Kidney (tissue), 22 donors: ENCODE data around the gene PHF19. TPM values are rescaled to one million over a fixed set of nuclear protein-coding genes. Genes with fewer than 3 reads are reported as not detected.

Source experiments
- DNase-seq, 5 donors: peaks; one replicate each; pipeline ENCODE4 v3.0.0-alpha.2; 2013 to 2020
- FAIRE-seq: peaks from 2 replicates; lab custom pipeline; 2012; peaks lifted over from hg19 to GRCh38; lab: Jason Lieb, UNC
- H3K27ac ChIP-seq, 2 donors: one replicate each; pipeline ENCODE4 v1.7.0; 2013; ENCODE audit warnings: low read depth in 2 of 2, low read length in 2 of 2, inconsistent platforms in 1 of 2
- H3K27me3 ChIP-seq: one replicate; pipeline ENCODE4 v1.7.1; 2013; ENCODE audit warnings: low read length, inconsistent platforms; ENCODE audit not compliant: control insufficient read depth, insufficient read depth
- H3K36me3 ChIP-seq, 3 donors: one replicate each; pipeline versions ENCODE4 v1.7.0 to v1.7.1; 2013; ENCODE audit warnings: low read length in 3 of 3, control low read depth in 1 of 3, inconsistent platforms in 1 of 3; ENCODE audit not compliant: insufficient read depth in 3 of 3, control insufficient read depth in 2 of 3
- H3K4me1 ChIP-seq, 3 donors: one replicate each; pipeline versions ENCODE4 v1.7.0 to v1.7.1; 2013; ENCODE audit warnings: low read length in 3 of 3, inconsistent platforms in 1 of 3, low read depth in 1 of 3; ENCODE audit not compliant: control insufficient read depth in 2 of 3, insufficient read depth in 2 of 3
- H3K4me3 ChIP-seq, 3 donors: one replicate each; pipeline versions ENCODE4 v1.7.0 to v1.8.1; 2013; ENCODE audit warnings: low read length in 3 of 3, control low read depth in 1 of 3, inconsistent platforms in 1 of 3
- H3K9ac ChIP-seq, 3 donors: one replicate each; pipeline versions ENCODE4 v1.7.0 to v1.7.1; 2013; ENCODE audit warnings: low read length in 3 of 3, control low read depth in 1 of 3, inconsistent platforms in 1 of 3
- H3K9me3 ChIP-seq, 3 donors: one replicate each; pipeline versions ENCODE4 v1.7.0 to v1.7.1; 2013; ENCODE audit warnings: low read length in 3 of 3, control low read depth in 1 of 3, inconsistent platforms in 1 of 3; ENCODE audit not compliant: control insufficient read depth in 2 of 3, insufficient read depth in 1 of 3
- intact Hi-C: fragments of 100-400 bp; cut with DNase I; formaldehyde crosslinking; loops from one replicate; pipeline ENCODE4 v1.11.1; 2022
- long read RNA-seq, 10 donors: library from polyadenylated mRNA in 1 of 10; unstranded in 1 of 10; transcript quantifications; one replicate each; pipeline ENCODE4 v2.0.0 and lab custom pipeline, GENCODE V29; 2021 to 2026
- polyA plus RNA-seq: library from polyadenylated mRNA; stranded (reverse); fragments of 350-450 nt; fragmentation: Illumina TruSeq; extraction: RNeasy Lipid Tissue Mini Kit (QIAGEN cat#74804); gene quantifications from one replicate; pipeline ENCODE4 v1.2.3, GENCODE V29; 2014; ENCODE audit warnings: low read depth, low replicate concordance; ENCODE audit not compliant: insufficient read depth
- total RNA-seq: library from RNA; stranded (reverse); fragmentation: NEBNext Ultra II Directional; extraction: Animal tissue kit (Norgen Biotek cat#: 25700); gene quantifications from one replicate; pipeline ENCODE4 v1.2.1, GENCODE V29; 2021
- TF ChIP-seq, protein P1 (sequence below): IDR thresholded peaks from 3 replicates; pipeline ENCODE4 v1.5.1; 2012; ENCODE audit warnings: mild to moderate bottlenecking, moderate library complexity, borderline replicate concordance; ENCODE audit not compliant: insufficient read depth; ENCODE audit errors: extremely low read depth
- donor health status: control.
- donor health status: control.
- donor health status: control.
- donor health status: control.
- donor health status: control.
- donor health status: DM: yes; HTN: yes; CAD: no.
- donor health status: Normal renal cell carcinoma (clear cell type).

PHF19 gene
- total RNA-seq: 17.4 TPM
- 6.9 TPM for polyA plus RNA-seq
- long read RNA-seq, donor 1, full-length matches to known transcripts: 6 of 6 reads
- long read RNA-seq, donor 1, partial matches to known transcripts: 0 of 6 reads
- long read RNA-seq, donor 1, other reads (novel, unspliced or antisense): 0 of 6 reads
- long read RNA-seq, donor 2, partial matches to known transcripts: 0 of 4 reads
- long read RNA-seq, donor 2, other reads (novel, unspliced or antisense): 0 of 4 reads
- long read RNA-seq, donor 3, partial matches to known transcripts: 0 of 2 reads
- long read RNA-seq, donor 3, other reads (novel, unspliced or antisense): 0 of 2 reads
- long read RNA-seq, donor 4, partial matches to known transcripts: 0 of 4 reads
- long read RNA-seq, donor 4, other reads (novel, unspliced or antisense): 0 of 4 reads
- long read RNA-seq, donor 5, partial matches to known transcripts: 0 of 1 reads
- long read RNA-seq, donor 5, other reads (novel, unspliced or antisense): 0 of 1 reads
- long read RNA-seq, donor 6, partial matches to known transcripts: 0 of 2 reads
- long read RNA-seq, donor 6, other reads (novel, unspliced or antisense): 0 of 2 reads
- long read RNA-seq, donor 7, partial matches to known transcripts: 2 of 10 reads
- long read RNA-seq, donor 7, other reads (novel, unspliced or antisense): 5 of 10 reads
- long read RNA-seq, donor 8, partial matches to known transcripts: 0 of 3 reads
- long read RNA-seq, donor 8, other reads (novel, unspliced or antisense): 0 of 3 reads
- long read RNA-seq, donor 9, partial matches to known transcripts: 0 of 2 reads
- long read RNA-seq, donor 9, other reads (novel, unspliced or antisense): 0 of 2 reads
- long read RNA-seq, donor 10, partial matches to known transcripts: 0 of 5 reads
- long read RNA-seq, donor 10, other reads (novel, unspliced or antisense): 0 of 5 reads

DNA sequence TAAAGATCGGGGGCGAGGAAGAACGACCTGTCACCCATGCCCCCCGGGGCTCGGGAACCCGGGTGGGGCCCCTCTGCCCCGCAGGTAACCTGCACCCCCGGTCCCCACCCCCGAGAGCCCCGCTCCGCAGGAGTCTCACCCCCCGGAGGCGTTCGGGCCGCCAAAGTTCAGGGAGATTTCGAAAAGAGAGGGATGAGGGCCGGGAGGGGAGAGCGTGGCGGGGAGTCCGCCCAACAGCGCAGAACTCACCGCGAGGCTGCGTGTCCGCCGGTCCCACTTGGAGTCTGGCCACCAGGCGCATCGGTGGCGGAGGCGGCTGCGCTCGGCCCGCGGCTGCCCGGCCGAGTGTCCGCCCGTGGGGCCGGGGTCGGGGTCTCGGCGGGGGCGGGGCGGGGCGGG is at the start of gene PHF19:
Gene PHF19, minus strand, starts transcription at position 347 of the 399 bp plus-strand sequence. CDS start 2,447 bp downstream, outside the sequence.
- H3K4me3 ChIP-seq: peak within 1 kb of the TSS; percentile 66 to 81 (median 71)
- H3K9ac ChIP-seq: peak within 1 kb of the TSS in 2 of 3 donors; percentile 40 to 82
- peak within 1 kb of the TSS; percentile 67 to 78 for H3K27ac ChIP-seq
- intact Hi-C loops: no loop called here
- no peaks in the 10 kb centered on the region for H3K27me3 ChIP-seq
- TF ChIP-seq, protein P1, sequence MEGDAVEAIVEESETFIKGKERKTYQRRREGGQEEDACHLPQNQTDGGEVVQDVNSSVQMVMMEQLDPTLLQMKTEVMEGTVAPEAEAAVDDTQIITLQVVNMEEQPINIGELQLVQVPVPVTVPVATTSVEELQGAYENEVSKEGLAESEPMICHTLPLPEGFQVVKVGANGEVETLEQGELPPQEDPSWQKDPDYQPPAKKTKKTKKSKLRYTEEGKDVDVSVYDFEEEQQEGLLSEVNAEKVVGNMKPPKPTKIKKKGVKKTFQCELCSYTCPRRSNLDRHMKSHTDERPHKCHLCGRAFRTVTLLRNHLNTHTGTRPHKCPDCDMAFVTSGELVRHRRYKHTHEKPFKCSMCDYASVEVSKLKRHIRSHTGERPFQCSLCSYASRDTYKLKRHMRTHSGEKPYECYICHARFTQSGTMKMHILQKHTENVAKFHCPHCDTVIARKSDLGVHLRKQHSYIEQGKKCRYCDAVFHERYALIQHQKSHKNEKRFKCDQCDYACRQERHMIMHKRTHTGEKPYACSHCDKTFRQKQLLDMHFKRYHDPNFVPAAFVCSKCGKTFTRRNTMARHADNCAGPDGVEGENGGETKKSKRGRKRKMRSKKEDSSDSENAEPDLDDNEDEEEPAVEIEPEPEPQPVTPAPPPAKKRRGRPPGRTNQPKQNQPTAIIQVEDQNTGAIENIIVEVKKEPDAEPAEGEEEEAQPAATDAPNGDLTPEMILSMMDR: peak; percentile 1
- H3K36me3 ChIP-seq: no peaks in the 10 kb centered on the region
- peak in 1 of 5 donors; percentile 85 for DNase-seq
- H3K4me1 ChIP-seq: peaks cover 0 to 4% (median 0%) of the 10 kb centered on the region in 3 donors
- H3K9me3 ChIP-seq: no peaks in the 10 kb centered on the region
- no peak for FAIRE-seq

DNA sequence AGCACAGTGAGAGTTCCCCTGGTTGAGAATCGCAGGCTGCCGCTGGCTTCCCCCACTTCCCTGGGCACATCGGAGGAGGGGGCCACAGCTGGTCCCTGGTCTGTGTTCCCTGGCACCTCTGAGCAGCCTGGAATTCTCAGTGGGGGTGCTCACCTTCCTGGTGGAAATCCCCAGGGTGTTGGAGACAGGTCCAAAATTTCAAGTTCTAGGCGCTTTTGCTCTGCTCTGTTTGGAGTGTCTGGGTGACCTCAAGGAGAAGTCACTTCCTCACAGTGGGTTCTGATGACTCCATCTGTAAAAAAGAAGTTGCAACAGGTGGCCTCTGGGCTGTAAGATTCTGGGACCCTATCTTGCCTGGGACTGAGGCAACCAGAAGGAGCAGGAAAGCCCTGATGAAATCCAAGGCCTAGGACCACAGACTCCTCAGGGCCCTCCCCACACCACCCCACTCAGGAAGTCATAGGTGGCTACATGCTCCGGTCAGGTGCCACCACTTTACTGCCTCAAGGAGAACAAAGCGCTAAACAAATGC is 49.5 kb upstream of the PHF19 start, which contains the start of gene TRAF1:
Gene TRAF1, minus strand, starts transcription at position 400 of the 532 bp plus-strand sequence. CDS start 721 bp downstream, outside the sequence.
- Histone ChIP-seq H3K9ac (no peak within 1 kb of the TSS), H3K9me3 (no peaks in the 10 kb centered on the region), H3K4me3 (no peak within 1 kb of the TSS), H3K27me3 (no peaks in the 10 kb centered on the region), H3K27ac (peak within 1 kb of the TSS; percentile 18 to 52), H3K4me1 (peaks cover 0 to 4% (median 0%) of the 10 kb centered on the region in 3 donors), H3K36me3 (no peaks in the 10 kb centered on the region)
- DNase-seq: no peak
- TF ChIP-seq, protein P1: no peak
- intact Hi-C loops: no loop called here
- FAIRE-seq: no peak

DNA sequence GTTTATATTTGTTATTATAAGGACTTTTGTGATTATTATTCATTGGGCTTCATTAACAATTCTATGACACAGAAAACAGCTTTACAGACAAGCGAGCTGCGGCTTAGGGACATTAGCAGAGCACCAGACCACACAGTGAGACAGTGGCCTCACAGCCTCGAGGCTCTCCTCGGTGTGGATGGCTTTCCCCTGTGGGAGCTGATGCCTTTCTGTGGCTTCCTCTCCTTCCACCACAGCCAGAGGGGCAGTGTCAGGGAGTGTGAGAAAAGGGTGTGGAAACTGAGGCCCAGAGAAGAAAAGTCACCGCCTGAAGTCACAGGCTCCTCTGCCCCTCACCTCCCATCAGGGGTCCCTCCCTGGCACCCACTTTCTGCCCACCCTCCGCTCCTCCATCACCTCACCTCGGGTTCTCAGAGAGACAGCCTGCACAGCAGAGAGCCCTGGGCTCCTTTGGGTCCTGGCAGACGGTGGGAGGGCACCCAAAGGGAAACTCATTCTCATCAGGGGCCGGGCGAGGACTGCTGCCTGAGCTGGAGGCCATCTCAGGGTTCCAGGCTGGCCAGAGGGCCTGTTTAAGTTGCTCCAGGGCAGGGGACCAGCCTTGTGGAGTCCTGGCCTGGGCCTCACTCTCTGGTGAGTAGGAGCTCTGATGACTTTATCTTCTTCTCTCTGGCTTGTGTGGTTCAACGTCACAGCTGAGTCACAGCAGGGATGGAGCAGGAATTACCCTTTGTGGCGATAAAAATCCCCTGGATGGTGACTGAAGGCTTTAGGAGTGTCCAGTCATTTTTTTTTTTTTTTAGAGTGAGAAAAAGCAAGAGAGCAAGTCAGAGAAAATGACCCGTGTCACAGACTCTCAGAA is 48.8 kb upstream of the PHF19 start:
- H3K36me3 ChIP-seq: no peaks in the 10 kb centered on the region
- intact Hi-C loops: no loop called here
- DNase-seq (peak in 1 of 5 donors; percentile 72), FAIRE-seq (no peak)
- no peak overlapping the region for H3K9ac ChIP-seq
- H3K4me1 ChIP-seq: peaks cover 0 to 4% (median 0%) of the 10 kb centered on the region in 3 donors
- peak overlapping the region; percentile 18 to 52 for H3K27ac ChIP-seq
- TF ChIP-seq, protein P1: no peak
- H3K27me3 ChIP-seq: no peaks in the 10 kb centered on the region
- no peaks in the 10 kb centered on the region for H3K9me3 ChIP-seq
- no peak overlapping the region for H3K4me3 ChIP-seq
